OCI-LY3 (cell line): ENCODE data around the gene ERH.

Experiments used
- H2AFZ ChIP-seq: fragments of 200-600, 300-600 bp; shearing (Covaris generic); 2 replicates; pipeline ENCODE4 v1.6.0; 2014; ENCODE audit warnings: antibody characterized with exemption, low read depth, low read length
- H3K27ac ChIP-seq: fragments of 200-600, 300-600 bp; sonication (generic); 2 replicates; pipeline ENCODE4 v1.5.1; 2014; ENCODE audit warnings: mild to moderate bottlenecking, low read length, moderate library complexity, mixed read lengths
- H3K27me3 ChIP-seq: fragments of 200-600, 300-600 bp; sonication (generic); 2 replicates; pipeline ENCODE4 v1.6.1; 2014; ENCODE audit warnings: low read depth, low read length, mixed read lengths
- H3K36me3 ChIP-seq: fragments of 200-600, 300-600 bp; sonication (generic); replicated peaks from 2 replicates; pipeline ENCODE3; 2014; ENCODE audit warnings: low read depth, low read length, mixed read lengths
- H3K4me1 ChIP-seq: fragments of 300-600, 200-600 bp; sonication (generic); 2 replicates; pipeline ENCODE4 v1.6.1; 2014; ENCODE audit warnings: low read length, mixed read lengths
- H3K4me2 ChIP-seq: fragments of 200-600, 300-600 bp; sonication (generic); 2 replicates; pipeline ENCODE4 v1.6.1; 2014; ENCODE audit warnings: low read length, mixed read lengths
- H3K4me3 ChIP-seq: fragments of 300-600, 200-600 bp; sonication (generic); 2 replicates; pipeline ENCODE4 v1.5.1; 2014; ENCODE audit warnings: antibody characterized with exemption, mild to moderate bottlenecking, low read length, moderate library complexity
- H3K79me2 ChIP-seq: fragments of 300-600, 200-600 bp; shearing (Covaris generic); 2 replicates; pipeline ENCODE4 v1.6.1; 2014; ENCODE audit warnings: mild to moderate bottlenecking, low read length, mixed read lengths
- H3K9ac ChIP-seq: fragments of 300-600, 200-600 bp; shearing (Covaris generic); 2 replicates; pipeline ENCODE4 v1.6.0; 2014; ENCODE audit warnings: mild to moderate bottlenecking, low read length, moderate library complexity
- H3K9me3 ChIP-seq: fragments of 200-600, 300-600 bp; shearing (Covaris generic); 2 replicates; pipeline ENCODE4 v1.6.1; 2014; ENCODE audit warnings: low read length, mixed read lengths; ENCODE audit not compliant: insufficient read depth
- H4K20me1 ChIP-seq: fragments of 200-600, 300-600 bp; sonication (generic); 2 replicates; pipeline ENCODE4 v1.6.1; 2016; ENCODE audit warnings: low read length, mixed read lengths; ENCODE audit not compliant: insufficient read depth
- CTCF ChIP-seq: fragments of 200-600, 300-600 bp; sonication (generic); IDR thresholded peaks from 2 replicates; pipeline ENCODE4 v1.5.1; 2014; ENCODE audit warnings: antibody characterized with exemption, low read length, low read depth
- EZH2phosphoT487 ChIP-seq: fragments of 200-600 bp; shearing (Covaris generic); IDR thresholded peaks from 2 replicates; pipeline ENCODE4 v1.6.1; 2018; ENCODE audit warnings: antibody characterized with exemption, mixed run types, low read depth

The ERH gene

GRCh38 chr14:69346710-69347109, 51.4 kb downstream of the ERH start:
- no peaks in the 10 kb centered on the region for H3K9me3 ChIP-seq
- peaks cover 28% of the 10 kb centered on the region for H3K4me1 ChIP-seq
- H3K4me2 ChIP-seq = peak overlapping the region; percentile 41
- peak overlapping the region; percentile 71 for H2AFZ ChIP-seq
- no peak overlapping the region for H3K27ac ChIP-seq
- H3K79me2 ChIP-seq = no peaks in the 10 kb centered on the region
- H3K4me3 ChIP-seq = no peak overlapping the region
- no peaks in the 10 kb centered on the region for H3K27me3 ChIP-seq
- H3K9ac ChIP-seq = no peak overlapping the region
- TF ChIP-seq CTCF (peak; percentile 74), EZH2phosphoT487 (no peak)
- no peaks in the 10 kb centered on the region for H4K20me1 ChIP-seq
- no peaks in the 10 kb centered on the region for H3K36me3 ChIP-seq

- Histone ChIP-seq H3K4me1 (peaks cover 31% of the 10 kb centered on the region), H3K4me3 (no peak overlapping the region), H3K9me3 (no peaks in the 10 kb centered on the region), H3K4me2 (no peak overlapping the region), H3K9ac (no peak overlapping the region), H3K36me3 (no peaks in the 10 kb centered on the region), H4K20me1 (no peaks in the 10 kb centered on the region), H3K27me3 (no peaks in the 10 kb centered on the region), H3K27ac (no peak overlapping the region), H3K79me2 (no peaks in the 10 kb centered on the region), H2AFZ (no peak overlapping the region)
- TF ChIP-seq EZH2phosphoT487 = no peak
- TF ChIP-seq CTCF = no peak
These were observed 52.7 kb downstream of the ERH start for GRCh38 chr14:69345402-69345801.

GRCh38 chr14:69344171-69344570, 53.9 kb downstream of the ERH start:
- Histone ChIP-seq H3K27me3 (no peaks in the 10 kb centered on the region), H3K27ac (no peak overlapping the region), H3K4me3 (no peak overlapping the region), H3K4me2 (no peak overlapping the region), H2AFZ (no peak overlapping the region), H3K9ac (no peak overlapping the region), H3K36me3 (no peaks in the 10 kb centered on the region), H4K20me1 (no peaks in the 10 kb centered on the region), H3K79me2 (no peaks in the 10 kb centered on the region), H3K4me1 (peaks cover 44% of the 10 kb centered on the region), H3K9me3 (no peaks in the 10 kb centered on the region)
- TF ChIP-seq CTCF = no peak
- no peak for TF ChIP-seq EZH2phosphoT487

GRCh38 chr14:69342928-69343525, 55.1 kb downstream of the ERH start:
- Histone ChIP-seq H3K4me3 (no peak overlapping the region), H3K4me1 (peaks cover 55% of the 10 kb centered on the region), H2AFZ (no peak overlapping the region)

More at GRCh38 chr14:69342928-69343525, 55.1 kb downstream of the ERH start:
- TF ChIP-seq CTCF = no peak
- no peak for TF ChIP-seq EZH2phosphoT487
- no peaks in the 10 kb centered on the region for H3K9me3 ChIP-seq
- no peaks in the 10 kb centered on the region for H3K27me3 ChIP-seq
- no peak overlapping the region for H3K27ac ChIP-seq
- no peaks in the 10 kb centered on the region for H4K20me1 ChIP-seq
- H3K9ac ChIP-seq = no peak overlapping the region
- H3K36me3 ChIP-seq = no peaks in the 10 kb centered on the region
- H3K4me2 ChIP-seq = no peak overlapping the region
- no peaks in the 10 kb centered on the region for H3K79me2 ChIP-seq
